MCF 10A (cell line): ENCODE results near the gene NUAK2. TPM values are rescaled to one million over a fixed set of nuclear protein-coding genes. Genes with fewer than 3 reads are reported as not detected.

ENCODE experiments used
- BruUV-seq: library from RNA; stranded (reverse); fragments of 400-500 nt; replicated peaks from 2 replicates; lab custom pipeline; 2021; lab: Mats Ljungman, UMichigan
- CTCF ChIA-PET: fragments of 300-600 bp; sonication (Branson Sonifier 250); formaldehyde crosslinking; extraction: SDS; loops from one replicate; lab custom pipeline; 2021; ENCODE audit warnings: antibody characterized with exemption, inconsistent platforms; lab: Yijun Ruan, JAX
- POLR2A ChIA-PET: fragments of 300-600, 350-650 bp; sonication (Branson Sonifier 250); formaldehyde crosslinking; extraction: SDS; loops from one replicate; lab custom pipeline; 2020; ENCODE audit warnings: antibody characterized with exemption, inconsistent platforms; lab: Yijun Ruan, JAX
- DNase-seq: peaks from one replicate; pipeline ENCODE4 v3.0.0-alpha.2; 2018; ENCODE audit not compliant: unreplicated experiment
- H3K27ac Mint-ChIP-seq: one replicate; pipeline ENCODE4 v1.8.0; 2022; ENCODE audit warnings: mild to moderate bottlenecking, low read depth, mixed read lengths; ENCODE audit not compliant: unreplicated experiment
- H3K27me3 Mint-ChIP-seq: one replicate; pipeline ENCODE4 v1.8.0; 2022; ENCODE audit warnings: mixed read lengths; ENCODE audit not compliant: insufficient read depth, unreplicated experiment
- H3K36me3 Mint-ChIP-seq: one replicate; pipeline ENCODE4 v1.8.0; 2022; ENCODE audit warnings: mild to moderate bottlenecking, moderate library complexity, mixed read lengths; ENCODE audit not compliant: insufficient read depth, unreplicated experiment
- H3K4me1 Mint-ChIP-seq: one replicate; pipeline ENCODE4 v1.8.0; 2022; ENCODE audit warnings: mixed read lengths; ENCODE audit not compliant: insufficient read depth, unreplicated experiment
- H3K4me3 Mint-ChIP-seq: one replicate; pipeline ENCODE4 v1.8.0; 2022; ENCODE audit warnings: mild to moderate bottlenecking, moderate library complexity, mixed read lengths; ENCODE audit not compliant: unreplicated experiment
- H3K9me3 Mint-ChIP-seq: one replicate; pipeline ENCODE4 v1.8.0; 2022; ENCODE audit warnings: mixed read lengths; ENCODE audit not compliant: unreplicated experiment
- intact Hi-C: fragments of 100-400 bp; cut with micrococcal nuclease; formaldehyde crosslinking; loops from 2 replicates; pipeline ENCODE4 v1.14.1; 2022
- total RNA-seq: library from RNA; stranded (reverse); gene quantifications from 2 replicates; pipeline ENCODE4 v1.2.3, GENCODE V29; 2022
- TF ChIP-seq, protein P1 (sequence below): fragments of 200-600 bp; IDR thresholded peaks from one replicate; pipeline ENCODE4 v1.8.0; 2022; ENCODE audit warnings: antibody characterized with exemption, mild to moderate bottlenecking; ENCODE audit not compliant: unreplicated experiment

NUAK2 gene
- total RNA-seq, 1 experiment from 2014 or later, result 6.0 TPM

DNA sequence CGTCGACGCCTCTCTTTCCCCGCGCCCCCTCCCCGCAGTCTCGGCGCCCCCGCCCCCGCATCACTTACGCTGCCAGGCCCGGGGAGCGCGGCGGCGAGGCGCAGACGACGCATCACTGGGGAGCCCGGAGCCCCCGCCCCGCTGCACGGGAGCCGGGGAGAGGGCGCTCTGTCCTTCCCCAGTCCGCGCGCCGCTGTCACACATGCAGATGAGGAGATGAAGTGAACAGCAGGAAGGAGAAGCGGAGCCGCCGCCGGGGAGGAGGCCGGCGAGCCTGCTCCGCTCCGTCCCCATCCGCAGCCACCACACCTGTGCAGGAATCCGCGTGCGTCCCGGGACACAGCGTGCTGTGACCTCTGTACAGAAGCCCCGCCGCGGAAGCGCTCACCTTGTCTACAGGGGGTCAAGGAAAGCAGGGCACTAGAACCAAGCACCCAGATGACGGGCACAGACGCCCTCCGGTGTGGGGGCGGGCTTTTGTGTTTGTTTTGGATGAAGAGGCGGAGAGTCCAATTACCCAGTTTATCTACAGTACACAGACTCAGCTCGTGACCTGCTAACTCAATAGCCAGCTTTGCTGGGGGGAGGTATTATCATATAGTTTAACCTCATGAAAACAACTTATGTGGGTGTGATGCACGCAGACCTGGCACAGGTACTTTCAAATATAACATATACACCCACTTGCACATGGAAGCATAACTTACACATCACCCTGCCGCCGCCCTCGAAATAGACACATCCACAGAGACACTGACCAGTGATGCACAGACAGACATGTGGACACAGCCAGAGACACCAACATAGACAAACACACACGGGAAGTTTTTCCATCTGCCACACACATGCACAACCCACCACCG, 22.8 kb upstream of the NUAK2 start:
- H3K36me3 Mint-ChIP-seq, result no peaks in the 10 kb centered on the region
- H3K4me1 Mint-ChIP-seq, result peaks cover 18% of the 10 kb centered on the region
- CTCF ChIA-PET, result interaction anchor here (0.6 to 14.5 kb wide), 8 partner anchors 6 to 215 kb away, joined by 3 to 270 read pairs (median 4); no protein-coding TSS in a partner anchor
- no peaks in the 10 kb centered on the region for H3K9me3 Mint-ChIP-seq
- BruUV-seq, result no TSS peak
- TF ChIP-seq, protein P1, sequence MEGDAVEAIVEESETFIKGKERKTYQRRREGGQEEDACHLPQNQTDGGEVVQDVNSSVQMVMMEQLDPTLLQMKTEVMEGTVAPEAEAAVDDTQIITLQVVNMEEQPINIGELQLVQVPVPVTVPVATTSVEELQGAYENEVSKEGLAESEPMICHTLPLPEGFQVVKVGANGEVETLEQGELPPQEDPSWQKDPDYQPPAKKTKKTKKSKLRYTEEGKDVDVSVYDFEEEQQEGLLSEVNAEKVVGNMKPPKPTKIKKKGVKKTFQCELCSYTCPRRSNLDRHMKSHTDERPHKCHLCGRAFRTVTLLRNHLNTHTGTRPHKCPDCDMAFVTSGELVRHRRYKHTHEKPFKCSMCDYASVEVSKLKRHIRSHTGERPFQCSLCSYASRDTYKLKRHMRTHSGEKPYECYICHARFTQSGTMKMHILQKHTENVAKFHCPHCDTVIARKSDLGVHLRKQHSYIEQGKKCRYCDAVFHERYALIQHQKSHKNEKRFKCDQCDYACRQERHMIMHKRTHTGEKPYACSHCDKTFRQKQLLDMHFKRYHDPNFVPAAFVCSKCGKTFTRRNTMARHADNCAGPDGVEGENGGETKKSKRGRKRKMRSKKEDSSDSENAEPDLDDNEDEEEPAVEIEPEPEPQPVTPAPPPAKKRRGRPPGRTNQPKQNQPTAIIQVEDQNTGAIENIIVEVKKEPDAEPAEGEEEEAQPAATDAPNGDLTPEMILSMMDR, result no peak
- peaks cover 12% of the 10 kb centered on the region for H3K27me3 Mint-ChIP-seq
- POLR2A ChIA-PET, result interaction anchor here (0.6 kb wide), 1 partner anchor 25 kb away, joined by 3 read pairs; no protein-coding TSS in a partner anchor
- no peak for DNase-seq
- peak overlapping the region; percentile 50 for H3K4me3 Mint-ChIP-seq
- no peak overlapping the region for H3K27ac Mint-ChIP-seq
- intact Hi-C loops, result no loop called here

DNA sequence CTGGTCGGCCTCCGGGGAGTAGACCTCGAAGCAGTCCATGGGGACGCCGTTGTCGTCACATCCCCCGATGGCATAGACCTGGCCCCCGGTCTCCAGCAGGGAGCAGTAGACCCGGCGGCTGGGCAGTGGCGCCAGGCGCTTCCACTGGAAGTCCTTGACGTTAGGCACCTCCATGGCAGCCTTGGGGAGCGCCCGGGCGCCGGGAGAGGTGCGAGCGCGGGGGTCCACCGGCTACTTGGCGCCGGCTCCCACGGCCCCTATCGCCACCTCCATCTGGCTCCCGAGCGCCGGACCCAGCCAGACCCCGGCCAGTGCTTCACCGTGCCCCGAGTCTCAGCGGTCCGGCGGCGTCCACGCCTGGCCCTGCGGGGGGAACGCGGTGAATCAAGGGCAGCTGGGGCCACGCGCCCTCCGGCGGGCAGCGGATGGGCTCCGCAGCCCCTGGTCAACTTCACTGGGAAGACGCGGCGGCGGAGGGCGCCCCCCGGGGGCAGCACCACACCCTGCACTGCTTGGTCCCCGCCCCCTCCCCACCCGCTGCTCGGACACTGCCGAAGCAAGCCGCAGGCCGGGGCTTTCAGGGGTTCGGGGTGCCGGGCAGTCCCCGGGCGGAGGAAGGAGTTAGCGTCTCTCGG, 22.0 kb upstream of the NUAK2 start:
- no peak overlapping the region for H3K27ac Mint-ChIP-seq
- no TSS peak for BruUV-seq
- H3K36me3 Mint-ChIP-seq, result no peaks in the 10 kb centered on the region
- CTCF ChIA-PET, result interaction anchor here (0.8 to 1.7 kb wide), 5 partner anchors 10 to 181 kb away, joined by 3 to 8 read pairs (median 6); no protein-coding TSS in a partner anchor
- no peaks in the 10 kb centered on the region for H3K9me3 Mint-ChIP-seq
- peaks cover 12% of the 10 kb centered on the region for H3K4me1 Mint-ChIP-seq
- intact Hi-C loops, result no loop called here
- DNase-seq, result no peak
- POLR2A ChIA-PET, result no interaction called here
- TF ChIP-seq, protein P1, result no peak
- H3K27me3 Mint-ChIP-seq, result peaks cover 12% of the 10 kb centered on the region
- H3K4me3 Mint-ChIP-seq, result no peak overlapping the region

DNA sequence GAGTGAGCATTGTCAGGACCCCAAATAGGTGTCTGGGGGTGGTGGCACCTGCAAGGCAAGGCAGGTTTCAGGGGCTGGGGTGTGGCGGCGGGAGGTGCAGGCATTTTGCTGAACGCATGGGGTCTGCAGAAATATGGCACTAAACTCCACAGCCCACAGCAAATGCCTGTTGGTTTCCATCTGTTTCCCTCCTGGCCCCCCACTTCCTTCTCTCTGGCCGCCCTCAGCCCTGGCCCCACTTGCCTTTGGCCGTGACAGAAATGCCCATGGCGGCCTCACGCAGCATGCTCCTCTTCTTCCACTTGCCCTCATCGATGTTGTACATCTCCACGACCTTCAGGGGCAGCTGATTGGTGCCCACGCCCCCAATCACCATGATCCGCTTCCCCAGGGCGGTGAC, 21.4 kb upstream of the NUAK2 start:
- CTCF ChIA-PET, result interaction anchor here (0.6 to 1.6 kb wide), 7 partner anchors 11 to 181 kb away, joined by 3 to 7 read pairs (median 4); no protein-coding TSS in a partner anchor
- no peaks in the 10 kb centered on the region for H3K36me3 Mint-ChIP-seq
- TF ChIP-seq, protein P1, result no peak
- DNase-seq, result no peak
- peaks cover 12% of the 10 kb centered on the region for H3K27me3 Mint-ChIP-seq
- no peak overlapping the region for H3K27ac Mint-ChIP-seq
- intact Hi-C loops, result no loop called here
- POLR2A ChIA-PET, result interaction anchor here (0.6 to 1.0 kb wide), 3 partner anchors 9 to 29 kb away, joined by 3 read pairs; no protein-coding TSS in a partner anchor
- no TSS peak for BruUV-seq
- H3K4me1 Mint-ChIP-seq, result peaks cover 12% of the 10 kb centered on the region
- no peak overlapping the region for H3K4me3 Mint-ChIP-seq
- H3K9me3 Mint-ChIP-seq, result no peaks in the 10 kb centered on the region

DNA sequence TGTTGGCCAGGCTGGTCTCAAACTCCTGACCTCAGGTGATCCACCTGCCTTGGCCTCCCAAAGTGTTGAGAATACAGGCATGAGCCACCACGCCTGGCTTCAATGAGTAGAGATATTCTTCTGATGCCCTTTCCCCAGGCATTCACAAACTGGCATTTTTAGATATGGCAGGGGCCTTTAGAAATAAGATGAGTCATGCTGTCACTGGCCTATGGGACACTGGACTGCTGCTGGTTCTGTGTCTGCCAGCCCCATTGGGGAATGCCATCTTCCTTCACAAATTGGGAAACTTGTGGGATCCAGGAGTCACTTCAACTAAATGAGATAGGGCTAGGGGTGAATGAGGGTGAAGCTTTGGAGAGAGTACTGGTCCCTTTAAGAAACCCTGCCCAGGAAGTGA, 19.1 kb upstream of the NUAK2 start:
- H3K4me1 Mint-ChIP-seq, result peaks cover 12% of the 10 kb centered on the region
- no peak overlapping the region for H3K27ac Mint-ChIP-seq
- H3K9me3 Mint-ChIP-seq, result no peaks in the 10 kb centered on the region
- intact Hi-C loops, result no loop called here
- ChIA-PET CTCF (interaction anchor here (0.6 to 27.7 kb wide), 7 partner anchors 11 to 185 kb away, joined by 3 to 1857 read pairs (median 123); partner anchors contain the start of genes KLHDC8A and NUAK2), POLR2A (interaction anchor here (0.6 to 1.0 kb wide), 3 partner anchors 60 to 252 kb away, joined by 3 to 4 read pairs (median 3); partner anchors contain the start of gene RBBP5)
- no TSS peak for BruUV-seq
- TF ChIP-seq, protein P1, result no peak
- no peak for DNase-seq
- no peak overlapping the region for H3K4me3 Mint-ChIP-seq
- H3K36me3 Mint-ChIP-seq, result no peaks in the 10 kb centered on the region
- peaks cover 12% of the 10 kb centered on the region for H3K27me3 Mint-ChIP-seq
